Skeletal muscle tissue (tissue), 4 donors: ENCODE measurements around the gene DUS3L. TPM values are rescaled to one million over a fixed set of nuclear protein-coding genes. Genes with fewer than 3 reads are reported as not detected.
"Not testable (repeated sequence)": the region's sequence is repeated elsewhere in the genome, so short reads cannot be mapped to it uniquely, and the experiment has no call there.

ENCODE experiments used
- H3K27ac ChIP-seq: one replicate; pipeline ENCODE4 v1.7.0; 2013; ENCODE audit warnings: mild to moderate bottlenecking, low read depth, low read length, inconsistent platforms
- H3K27me3 ChIP-seq, 3 donors: one replicate each; pipeline ENCODE4 v1.7.0; 2013; ENCODE audit warnings: low read length in 3 of 3; ENCODE audit not compliant: control insufficient read depth in 3 of 3, insufficient read depth in 3 of 3
- H3K36me3 ChIP-seq, 3 donors: one replicate each; pipeline ENCODE4 v1.7.0; 2013; ENCODE audit warnings: low read length in 3 of 3; ENCODE audit not compliant: control insufficient read depth in 3 of 3, insufficient read depth in 3 of 3
- H3K4me1 ChIP-seq, 3 donors: one replicate each; pipeline ENCODE4 v1.7.0; 2013; ENCODE audit warnings: low read length in 3 of 3, mild to moderate bottlenecking in 3 of 3; ENCODE audit not compliant: control insufficient read depth in 3 of 3, insufficient read depth in 3 of 3
- H3K4me3 ChIP-seq, 3 donors: one replicate each; pipeline ENCODE4 v1.7.0; 2013; ENCODE audit warnings: low read length in 3 of 3
- H3K9ac ChIP-seq, 3 donors: one replicate each; pipeline ENCODE4 v1.7.0; 2013; ENCODE audit warnings: low read length in 3 of 3, mild to moderate bottlenecking in 3 of 3, moderate library complexity in 2 of 3, low read depth in 1 of 3
- H3K9me3 ChIP-seq, 3 donors: one replicate each; pipeline ENCODE4 v1.7.0; 2013; ENCODE audit warnings: low read length in 3 of 3; ENCODE audit not compliant: control insufficient read depth in 3 of 3
- total RNA-seq: library from RNA; depleted of rRNA; stranded (reverse); fragments of >200 nt; gene quantifications from one replicate; pipeline ENCODE4 v1.2.3, GENCODE V29; 2014
- donor health status: Osteomylitis.

The DUS3L gene
- total RNA-seq, 1 donor from 2014 or later = 15.7 TPM

DNA sequence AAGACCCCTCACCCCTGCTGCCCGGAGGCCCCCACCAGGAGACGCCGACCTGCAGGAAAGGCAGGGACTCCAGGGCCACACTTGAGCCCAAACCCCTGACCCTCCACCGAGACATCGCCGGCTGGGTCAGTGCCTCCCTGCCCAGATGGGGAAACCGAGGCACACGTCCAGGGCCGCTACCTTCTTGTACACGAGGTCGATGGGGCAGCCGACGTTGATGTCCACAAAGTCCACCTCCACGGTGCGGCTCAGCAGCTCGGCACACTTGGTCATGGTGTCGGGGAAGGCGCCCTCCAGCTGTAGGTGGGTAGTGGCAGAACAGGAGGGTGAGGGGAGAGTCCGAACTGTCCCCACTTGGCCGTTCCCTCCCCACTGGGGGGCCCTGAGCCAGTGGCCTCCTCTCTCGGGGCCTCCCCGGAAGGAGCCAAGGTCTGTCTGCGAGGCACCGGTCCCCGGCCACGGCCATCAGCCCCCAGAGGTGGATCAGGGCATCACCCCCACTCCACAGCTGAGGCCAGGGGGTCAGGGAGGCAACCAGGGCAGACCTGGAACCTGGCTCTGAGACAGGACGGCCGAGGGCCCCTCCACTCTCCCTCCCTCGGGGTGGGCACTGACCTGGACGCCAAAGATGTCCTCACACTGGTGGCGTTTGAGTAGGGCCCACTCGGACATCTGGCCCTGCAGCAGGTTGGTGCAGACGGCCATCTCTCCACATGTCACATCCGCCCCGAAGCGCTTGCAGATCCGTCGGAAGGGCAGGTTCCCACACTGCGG, 3.4 kb downstream of the DUS3L start:
- Histone ChIP-seq H3K9me3 (peaks cover 0 to 3% (median 0%) of the 10 kb centered on the region in 3 donors), H3K4me1 (peaks cover 7 to 12% (median 7%) of the 10 kb centered on the region in 3 donors), H3K9ac (no peak overlapping the region), H3K27me3 (no peaks in the 10 kb centered on the region), H3K27ac (no peak overlapping the region), H3K36me3 (peaks cover 49 to 55% (median 51%) of the 10 kb centered on the region in 3 donors), H3K4me3 (no peak overlapping the region)

DNA sequence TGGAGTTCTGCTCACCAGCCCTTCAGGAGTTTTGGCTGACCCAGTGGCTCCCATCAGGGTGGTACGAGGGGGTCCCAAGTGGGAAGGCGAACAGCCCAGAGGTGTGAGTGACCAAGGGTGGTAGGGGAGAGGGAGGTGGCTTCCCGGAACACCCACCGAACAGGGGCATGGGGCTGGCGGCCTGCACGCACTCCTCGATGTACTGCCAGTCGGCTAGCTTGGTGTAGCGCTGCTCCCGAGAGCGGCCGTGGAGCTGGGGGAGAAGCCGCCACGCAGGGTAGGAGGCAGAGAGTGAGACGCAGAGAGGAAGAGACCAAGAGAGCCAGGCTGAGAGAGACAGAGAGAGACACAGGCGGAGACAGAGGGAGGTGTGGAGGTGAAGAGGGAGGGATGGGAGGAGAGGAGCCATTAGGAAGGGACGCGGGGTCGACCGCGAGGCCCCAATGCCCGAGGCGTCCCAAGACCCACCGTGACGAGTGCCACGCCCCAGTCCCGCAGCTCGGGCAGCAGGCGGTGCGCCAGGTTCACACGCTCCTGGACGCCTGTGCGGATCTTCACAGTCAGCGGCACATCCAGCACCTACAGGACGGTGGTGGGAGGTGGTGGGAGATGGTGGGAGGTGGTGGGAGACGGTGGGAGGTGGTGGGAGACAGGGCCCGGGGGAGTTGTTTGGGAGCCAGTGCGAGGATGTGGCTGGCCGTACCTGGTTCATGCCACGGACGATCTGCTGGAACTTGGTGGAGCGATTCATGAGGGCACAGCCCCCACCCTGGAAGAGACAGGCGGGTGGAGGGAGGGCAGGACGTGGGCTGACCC, 4.2 kb downstream of the DUS3L start:
- peaks cover 0 to 3% (median 0%) of the 10 kb centered on the region in 3 donors for H3K9me3 ChIP-seq
- H3K4me1 ChIP-seq = peaks cover 7 to 12% (median 7%) of the 10 kb centered on the region in 3 donors
- no peak overlapping the region for H3K9ac ChIP-seq
- no peaks in the 10 kb centered on the region for H3K27me3 ChIP-seq
- no peak overlapping the region for H3K4me3 ChIP-seq
- peaks cover 49 to 55% (median 51%) of the 10 kb centered on the region in 3 donors for H3K36me3 ChIP-seq
- H3K27ac ChIP-seq = no peak overlapping the region

GRCh38 chr19:5785423-5785822, 5.5 kb downstream of the DUS3L start:
- H3K4me1 ChIP-seq = peaks cover 6 to 8% (median 7%) of the 10 kb centered on the region in 3 donors
- H3K27me3 ChIP-seq = no peaks in the 10 kb centered on the region
- H3K4me3 ChIP-seq = no peak overlapping the region
- H3K27ac ChIP-seq = no peak overlapping the region
- H3K9ac ChIP-seq = no peak overlapping the region
- H3K36me3 ChIP-seq = peaks cover 49 to 55% (median 50%) of the 10 kb centered on the region in 3 donors
- no peaks in the 10 kb centered on the region for H3K9me3 ChIP-seq

GRCh38 chr19:5784581-5785147, 6.3 kb downstream of the DUS3L start, which contains the start of gene PRR22:
TSS of gene PRR22 (minus strand) at chr19:5784746. CDS start at chr19:5784660, 86 bp downstream.
- Histone ChIP-seq H3K4me1 (peaks cover 0 to under 1% (median 0%) of the 10 kb centered on the region in 3 donors), H3K4me3 (no peak within 1 kb of the TSS), H3K36me3 (peaks cover 44 to 51% (median 45%) of the 10 kb centered on the region in 3 donors), H3K27ac (no peak within 1 kb of the TSS), H3K9ac (no peak within 1 kb of the TSS), H3K9me3 (no peaks in the 10 kb centered on the region), H3K27me3 (no peaks in the 10 kb centered on the region)

DNA sequence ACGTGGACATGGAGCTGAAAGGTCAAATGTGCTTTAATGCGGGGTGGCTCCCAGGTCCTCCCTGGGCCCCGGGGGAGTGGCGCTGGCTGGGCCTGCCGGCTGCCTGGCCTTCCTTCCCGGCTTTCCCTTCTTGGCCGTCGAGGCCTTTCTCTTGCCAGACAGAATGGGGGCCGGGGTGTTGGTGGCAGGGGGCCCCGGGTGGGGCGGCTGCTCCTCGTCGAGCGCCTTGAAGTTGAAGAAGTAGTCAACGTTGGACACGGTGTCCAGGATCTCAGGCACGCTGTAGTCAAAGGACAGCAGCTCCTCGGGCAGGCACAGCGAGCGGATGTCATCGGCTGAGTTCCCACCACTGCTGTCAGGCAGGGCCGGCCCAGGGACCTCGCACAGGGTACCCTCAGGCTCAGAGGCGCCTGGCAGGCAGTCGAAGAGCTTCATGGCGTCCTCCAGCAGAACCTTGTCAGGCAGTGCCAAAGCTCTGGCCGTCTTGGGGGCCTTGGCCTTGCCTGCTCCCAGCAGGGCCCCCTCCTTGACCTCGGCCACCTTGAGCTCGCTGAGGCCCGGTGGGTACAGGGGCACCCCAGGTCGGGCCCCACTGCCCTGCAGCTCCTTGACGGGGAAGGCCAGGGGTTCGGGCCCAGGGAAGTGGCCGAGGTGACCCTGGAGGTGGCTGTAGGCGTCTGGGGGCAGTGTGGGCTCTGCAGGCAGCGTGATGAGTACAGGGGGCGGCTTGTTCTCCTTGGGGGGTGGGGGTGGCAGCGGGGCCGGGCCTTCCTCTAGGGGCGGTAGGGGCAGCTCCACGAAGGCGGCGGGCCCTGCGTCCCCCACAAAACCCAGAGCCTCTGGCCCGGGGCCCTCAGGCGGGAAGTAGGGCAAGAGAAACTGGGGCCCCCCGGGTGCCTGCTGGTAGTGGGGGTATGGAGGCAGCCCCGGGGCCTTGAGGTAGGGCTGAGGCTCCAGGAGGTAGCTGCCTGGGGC, 7.7 kb downstream of the DUS3L start:
- Histone ChIP-seq H3K36me3 (peaks cover 33 to 41% (median 34%) of the 10 kb centered on the region in 3 donors), H3K27me3 (no peaks in the 10 kb centered on the region), H3K4me1 (no peaks in the 10 kb centered on the region), H3K9me3 (no peaks in the 10 kb centered on the region), H3K4me3 (no peak overlapping the region), H3K27ac (no peak overlapping the region), H3K9ac (no peak overlapping the region)

GRCh38 chr19:5782322-5782721, 8.6 kb downstream of the DUS3L start:
- H3K4me1 ChIP-seq = no peaks in the 10 kb centered on the region

DNA sequence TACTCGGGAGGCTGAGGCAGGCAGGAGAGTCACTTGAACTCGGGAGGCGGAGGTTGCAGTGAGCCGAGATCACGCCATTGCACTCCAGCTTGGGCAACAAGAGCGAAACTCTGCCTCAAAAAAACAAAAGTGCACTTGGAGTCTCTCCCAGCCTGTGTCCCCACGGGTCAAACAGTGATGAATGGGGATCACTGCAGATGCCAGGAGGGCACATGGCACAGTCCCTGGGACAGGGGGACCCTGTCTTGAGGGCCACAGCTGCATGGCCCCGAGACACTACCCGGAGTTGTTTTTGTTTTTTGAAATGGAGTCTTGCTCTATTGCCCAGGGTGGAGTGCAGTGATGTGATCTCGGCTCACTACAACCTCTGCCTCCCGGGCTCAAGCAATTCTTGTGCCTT, 10.0 kb downstream of the DUS3L start:
- not testable (repeated sequence) for H3K9me3 ChIP-seq, H3K27me3 ChIP-seq, H3K4me1 ChIP-seq, H3K27ac ChIP-seq, H3K4me3 ChIP-seq, H3K9ac ChIP-seq
- H3K36me3 ChIP-seq = peaks cover 10 to 18% (median 11%) of the 10 kb centered on the region in 3 donors

More at GRCh38 chr19:5782322-5782721, 8.6 kb downstream of the DUS3L start:
- Histone ChIP-seq H3K27me3 (no peaks in the 10 kb centered on the region), H3K9me3 (no peaks in the 10 kb centered on the region), H3K36me3 (peaks cover 24 to 32% (median 25%) of the 10 kb centered on the region in 3 donors), H3K9ac (no peak overlapping the region), H3K27ac (no peak overlapping the region), H3K4me3 (no peak overlapping the region)

GRCh38 chr19:5778402-5778801, 12.6 kb downstream of the DUS3L start:
- Histone ChIP-seq H3K9ac (no peak overlapping the region), H3K27me3 (no peaks in the 10 kb centered on the region), H3K36me3 (no peaks in the 10 kb centered on the region), H3K4me3 (no peak overlapping the region), H3K4me1 (no peaks in the 10 kb centered on the region), H3K9me3 (peaks cover 0 to 2% (median 0%) of the 10 kb centered on the region in 3 donors), H3K27ac (no peak overlapping the region)

DNA sequence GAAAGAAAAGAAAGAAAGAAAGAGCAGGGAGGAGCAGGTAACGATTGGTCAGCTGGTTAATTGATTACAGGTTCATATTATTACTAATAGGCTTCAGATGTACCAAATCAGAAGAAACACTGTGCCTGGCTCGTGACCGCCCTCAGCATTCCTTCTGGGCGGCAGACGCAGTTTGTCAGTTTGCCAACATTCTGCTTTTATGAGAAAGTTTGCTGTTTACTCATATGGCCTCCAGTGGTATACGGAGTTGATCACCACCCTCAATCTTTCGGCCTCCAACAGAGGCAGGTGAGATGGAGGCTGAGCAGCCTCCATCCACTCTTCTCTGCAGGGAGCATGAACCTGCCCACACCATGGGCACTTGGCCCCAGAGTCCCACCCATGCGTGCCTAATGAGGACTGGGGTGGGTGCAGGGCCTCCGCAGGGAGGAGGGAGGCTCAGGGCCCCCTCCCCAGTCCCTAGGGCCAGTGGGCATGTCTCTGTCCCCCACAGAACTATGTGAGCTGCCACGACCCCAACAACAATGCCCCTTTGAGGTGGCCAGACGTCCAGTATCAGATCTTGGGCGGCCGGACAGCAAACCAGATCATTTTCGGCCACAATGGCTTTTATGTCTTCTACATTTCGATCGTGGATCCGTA, 15.2 kb downstream of the DUS3L start:
- H3K27me3 ChIP-seq = peaks cover 0 to 5% (median 0%) of the 10 kb centered on the region in 3 donors
- no peaks in the 10 kb centered on the region for H3K36me3 ChIP-seq

More for the DNA sequence above, 15.2 kb downstream of the DUS3L start:
- H3K27ac ChIP-seq = no peak overlapping the region
- H3K4me1 ChIP-seq = no peaks in the 10 kb centered on the region
- no peak overlapping the region for H3K4me3 ChIP-seq
- H3K9ac ChIP-seq = no peak overlapping the region
- H3K9me3 ChIP-seq = peaks cover 0 to 2% (median 0%) of the 10 kb centered on the region in 3 donors
